ENCODE data around the gene LHX4.

Gene LHX4

GRCh38 chr1:180271272-180272255 lies 41.5 kb downstream of the LHX4 start:
- DNase-seq (ENCODE audit: low read depth) = no peak

- DNase-seq (ENCODE audit: low read depth) = no peak
These were observed 42.3 kb downstream of the LHX4 start for GRCh38 chr1:180272395-180272794.

DNA sequence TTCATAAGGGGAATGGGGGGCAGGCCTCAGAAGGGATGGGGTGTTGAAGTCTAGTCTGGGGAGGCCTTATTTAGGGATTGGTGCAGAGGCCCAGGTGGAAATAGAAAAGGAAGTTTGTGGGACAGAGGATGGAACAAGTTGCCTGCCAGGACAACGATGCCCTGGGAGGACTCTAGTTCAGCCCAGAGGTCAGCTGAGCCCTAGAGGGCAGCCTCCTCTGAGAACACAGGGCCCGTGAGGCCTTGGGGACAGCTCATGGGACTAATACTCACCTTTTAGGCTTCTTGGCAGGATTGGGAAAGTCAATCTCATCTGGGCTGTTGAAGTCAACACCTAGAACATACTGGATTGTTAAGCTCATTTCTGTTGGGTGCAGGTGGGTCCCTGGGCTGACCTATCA lies 43.0 kb downstream of the LHX4 start:
- no peak for DNase-seq (ENCODE audit: low read depth)

DNA sequence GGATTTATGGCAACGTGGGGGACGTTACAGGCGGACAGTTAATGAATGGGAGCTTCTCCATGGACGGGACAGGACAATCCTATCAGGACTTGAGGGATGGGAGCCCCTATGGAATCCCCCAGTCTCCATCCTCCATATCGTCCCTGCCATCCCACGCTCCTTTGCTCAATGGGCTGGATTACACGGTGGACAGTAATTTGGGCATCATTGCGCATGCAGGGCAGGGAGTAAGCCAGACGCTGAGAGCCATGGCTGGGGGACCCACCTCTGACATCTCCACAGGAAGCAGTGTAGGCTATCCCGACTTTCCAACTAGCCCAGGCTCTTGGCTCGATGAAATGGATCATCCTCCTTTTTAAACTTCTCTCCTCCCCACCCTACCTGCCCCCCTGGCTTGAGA lies 44.2 kb downstream of the LHX4 start:
- no peak for DNase-seq (ENCODE audit: low read depth)

DNA sequence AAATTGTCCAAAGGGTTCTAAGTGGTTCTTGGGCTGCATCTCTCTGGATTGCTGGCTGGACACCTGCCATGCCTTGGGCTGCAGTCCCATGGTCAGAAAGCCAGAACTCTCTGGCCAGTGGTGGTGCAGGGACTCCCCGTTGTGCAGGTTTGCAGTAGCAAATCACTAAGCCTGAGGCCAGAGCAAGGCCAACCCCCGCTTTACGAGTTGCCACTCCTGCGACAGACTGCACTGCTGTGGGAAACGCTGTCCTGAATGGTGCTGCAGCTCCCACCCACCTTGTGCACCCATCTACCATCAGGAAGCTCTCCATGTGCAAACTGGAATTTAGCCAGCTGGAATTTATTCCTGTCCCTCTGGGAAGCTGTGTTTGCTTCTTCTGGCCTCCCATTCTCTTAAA lies 45.7 kb downstream of the LHX4 start:
- no peak for DNase-seq (ENCODE audit: low read depth)

- no peak for DNase-seq (ENCODE audit: low read depth)
These were observed 47.6 kb downstream of the LHX4 start for GRCh38 chr1:180277476-180278193.

GRCh38 chr1:180278194-180278515 lies 48.1 kb downstream of the LHX4 start:
- DNase-seq (ENCODE audit: low read depth) = no peak

GRCh38 chr1:180278596-180279395 lies 48.7 kb downstream of the LHX4 start:
- DNase-seq (ENCODE audit: low read depth) = no peak

DNA sequence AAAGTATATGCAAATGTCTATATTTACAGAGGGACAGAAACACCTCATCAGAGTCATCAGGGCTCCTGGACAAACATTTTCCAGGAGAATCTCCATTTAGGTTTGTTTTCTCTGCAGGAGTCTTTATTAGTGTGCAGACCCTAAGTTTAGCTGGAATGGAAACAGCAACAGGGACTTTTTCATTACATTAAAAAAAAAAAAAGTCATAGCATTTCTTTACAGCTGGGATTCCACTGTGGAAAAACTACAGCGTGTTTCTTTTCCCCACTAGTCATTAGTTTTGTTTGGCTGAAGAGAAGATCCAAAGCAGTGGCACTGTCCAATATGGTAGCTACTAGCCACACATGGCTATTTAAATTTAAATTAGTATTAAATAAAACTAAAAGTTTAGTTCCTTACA lies 49.6 kb downstream of the LHX4 start:
- no peak for DNase-seq (ENCODE audit: low read depth)

DNA sequence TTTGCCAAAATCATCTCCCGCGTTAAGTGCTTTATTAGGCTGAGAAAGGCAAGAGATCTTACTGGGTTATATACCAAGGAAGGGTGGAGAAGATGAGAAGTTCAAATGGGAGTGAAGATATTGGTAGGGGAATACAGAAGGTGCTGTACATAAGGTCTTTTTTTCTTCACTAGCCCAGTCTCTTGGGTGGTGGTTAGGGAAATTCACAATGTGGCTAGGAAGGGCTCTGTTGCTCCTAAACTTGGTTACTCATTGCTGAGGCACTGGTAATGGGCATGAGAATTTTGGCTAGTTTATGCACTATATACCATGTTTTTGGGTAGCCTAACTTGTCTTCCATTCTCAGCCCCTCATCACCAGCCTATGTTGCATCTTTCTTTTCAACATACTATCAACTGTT lies 50.6 kb downstream of the LHX4 start:
- DNase-seq (ENCODE audit: low read depth) = no peak

DNA sequence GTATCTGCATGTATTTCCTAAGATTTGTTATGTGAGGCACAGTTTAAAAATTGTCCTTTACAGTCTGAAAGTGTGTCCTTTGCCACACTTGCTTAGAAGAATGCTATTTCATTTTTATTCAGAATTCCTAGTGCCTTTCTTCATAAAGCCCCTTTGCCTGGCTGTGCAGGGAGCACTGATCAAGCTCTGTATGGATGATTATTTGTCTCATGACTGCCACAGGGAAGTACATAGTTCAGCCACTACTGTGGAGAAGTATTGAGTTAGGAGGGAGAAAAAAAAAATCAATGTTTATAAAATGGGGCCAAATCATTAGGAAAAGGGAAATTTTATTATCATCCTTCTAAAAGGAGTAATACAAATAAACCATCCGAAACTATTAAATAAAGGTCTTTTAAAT lies 51.4 kb downstream of the LHX4 start:
- DNase-seq (ENCODE audit: low read depth) = no peak

GRCh38 chr1:180282401-180283044 lies 52.5 kb downstream of the LHX4 start:
- DNase-seq (ENCODE audit: low read depth) = no peak

- no peak for DNase-seq (ENCODE audit: low read depth)
These were observed 53.0 kb downstream of the LHX4 start for GRCh38 chr1:180283098-180283497.

GRCh38 chr1:180286417-180286816 lies 56.4 kb downstream of the LHX4 start:
- no peak for DNase-seq (ENCODE audit: low read depth)

DNA sequence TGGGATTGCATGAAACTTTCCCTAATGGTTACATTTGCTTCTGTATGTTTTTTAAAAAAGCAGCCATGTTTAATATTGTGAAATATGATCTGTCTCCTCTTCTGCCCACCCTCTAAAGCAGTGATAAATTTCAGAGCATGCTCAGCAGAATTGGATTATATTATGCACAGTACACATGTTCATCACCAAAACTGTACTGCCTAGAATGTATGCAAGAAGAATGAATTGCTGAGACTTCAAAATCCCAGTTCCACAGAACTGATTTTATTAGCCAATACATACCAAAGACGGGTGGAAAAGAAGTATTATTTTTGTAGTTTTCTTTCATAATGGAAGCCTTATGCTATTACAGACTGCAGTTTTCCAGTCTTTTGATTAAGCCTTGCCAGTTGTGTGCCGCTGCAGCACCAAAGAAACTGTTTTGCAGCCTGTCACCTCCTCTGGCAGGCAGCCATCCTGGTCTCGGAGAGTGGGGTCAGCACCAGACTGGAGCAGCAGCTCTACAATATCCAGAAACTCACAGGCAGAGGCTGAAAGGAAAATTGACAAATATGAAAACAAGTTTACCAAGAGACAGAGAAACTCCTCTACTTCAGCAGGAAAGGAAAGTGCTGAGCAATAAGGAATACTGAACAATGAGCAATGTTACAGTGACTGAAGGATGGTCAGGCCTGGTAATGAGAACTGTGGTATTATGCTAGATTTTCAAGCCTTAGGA lies 58.1 kb downstream of the LHX4 start:
- DNase-seq (ENCODE audit: low read depth) = no peak

DNA sequence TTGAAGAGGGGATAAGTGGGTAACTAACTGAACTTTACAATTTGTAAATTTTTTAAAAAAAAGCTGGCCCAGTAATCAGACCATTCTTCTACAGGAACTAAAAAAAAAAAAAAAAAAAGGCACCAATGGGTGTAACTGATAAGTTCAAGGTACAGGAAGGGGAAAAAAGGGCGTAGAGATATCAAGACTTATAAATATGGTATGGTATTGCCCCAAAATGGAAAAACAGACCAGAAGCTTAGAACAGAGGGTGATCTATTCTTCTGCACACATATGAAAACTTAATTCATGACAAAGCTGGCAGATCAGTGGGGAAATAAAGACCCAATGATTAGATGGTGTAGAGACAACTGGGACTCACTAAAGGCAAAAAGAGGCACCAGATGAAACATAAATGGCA lies 58.9 kb downstream of the LHX4 start:
- DNase-seq (ENCODE audit: low read depth) = no peak

DNA sequence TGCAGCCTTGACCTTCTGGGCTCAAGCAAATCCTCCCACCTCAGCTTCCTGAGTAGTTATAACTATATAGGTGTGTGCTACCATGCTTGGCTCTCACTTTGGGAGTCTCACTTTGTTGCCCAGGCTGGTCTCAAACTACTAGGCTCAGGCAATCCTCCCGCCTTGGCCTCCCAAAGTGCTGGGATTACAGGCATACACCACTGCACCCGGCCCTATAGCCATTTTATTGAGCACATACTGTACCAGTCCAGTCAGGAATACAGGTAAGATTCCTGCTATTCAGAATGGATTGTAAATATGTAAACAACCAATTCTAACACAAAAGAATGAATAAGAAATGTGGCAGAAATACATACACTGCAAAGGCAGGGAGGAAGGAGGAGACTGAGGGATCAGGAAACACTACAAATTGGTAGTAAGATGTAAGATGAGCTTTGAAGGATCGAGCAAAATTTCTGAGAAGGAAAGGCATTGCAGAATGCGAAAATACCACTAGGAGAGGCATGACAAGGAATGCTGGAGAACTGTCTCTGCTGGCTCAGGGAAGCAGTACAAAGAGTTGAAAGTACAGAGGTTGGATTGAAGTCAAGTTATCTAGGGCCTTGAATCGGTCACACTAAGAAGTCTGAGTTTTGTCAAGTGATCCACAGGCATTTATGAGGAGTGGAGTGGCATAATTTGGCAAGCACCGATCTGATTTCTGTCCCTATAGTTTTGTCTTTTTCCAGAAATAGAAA lies 60.4 kb downstream of the LHX4 start:
- no peak for DNase-seq (ENCODE audit: low read depth)

DNA sequence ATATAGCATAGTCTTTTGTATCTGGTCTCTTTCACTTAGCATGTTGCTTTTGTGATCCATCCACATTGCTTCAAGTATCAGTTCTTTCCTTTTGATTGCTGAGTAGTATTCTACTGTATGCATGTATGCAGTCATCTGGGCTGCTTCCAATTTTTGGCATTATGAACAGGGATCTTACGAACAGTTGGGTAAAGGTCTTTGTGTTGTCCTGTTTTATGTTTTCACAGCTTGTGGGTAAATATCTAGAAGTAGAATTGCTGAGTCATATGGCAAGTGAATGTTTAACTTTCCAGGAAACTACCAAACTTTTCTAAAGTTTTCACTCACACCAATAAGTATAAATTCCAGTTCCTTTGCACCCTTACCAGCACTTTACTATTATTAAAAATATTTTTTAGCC lies 60.9 kb downstream of the LHX4 start:
- no peak for DNase-seq (ENCODE audit: low read depth)

DNA sequence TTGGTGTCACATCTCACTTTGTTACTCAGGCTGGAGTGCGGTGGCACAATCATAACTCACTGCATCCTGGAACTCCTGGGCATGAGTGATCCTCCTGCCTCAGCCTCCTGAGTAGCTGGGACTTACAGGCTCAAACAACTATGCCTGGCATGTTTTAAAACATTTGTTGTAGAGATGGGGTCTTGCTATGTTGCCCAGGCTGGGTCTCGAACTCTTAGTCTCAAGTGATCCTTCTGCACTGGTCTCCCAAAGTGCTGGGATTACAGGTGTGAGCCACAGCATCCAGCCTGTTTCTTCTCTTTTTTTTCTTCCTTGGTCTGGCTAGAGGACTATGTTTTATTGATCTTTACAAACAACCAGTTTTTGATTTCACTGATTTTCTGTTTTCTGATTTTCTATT lies 64.6 kb downstream of the LHX4 start:
- no peak for DNase-seq (ENCODE audit: low read depth)

- DNase-seq (ENCODE audit: low read depth) = no peak
These were observed 65.9 kb downstream of the LHX4 start for GRCh38 chr1:180295999-180296398.

All from stimulated activated CD8-positive, alpha-beta memory T cell treated with anti-CD3 and anti-CD28 coated beads, Interleukin-15, amount 100 ng/mL, for 24 hours (primary cell).